GM19452 (cell line): ENCODE measurements around the gene CAMKMT.

Experiments
- ATAC-seq: cut with Tn5 transposase; IDR thresholded peaks from one replicate; pipeline ENCODE4 v1.9.1; 2021; ENCODE audit not compliant: unreplicated experiment

Gene CAMKMT

GRCh38 chr2:44361330-44362206 is at the start of gene CAMKMT, which contains the start of gene PREPL:
CAMKMT (plus strand) TSS chr2:44361947.
PREPL (minus strand) TSS chr2:44361494; CDS start chr2:44346342, 15,152 bp downstream.
- ATAC-seq = peak; percentile 81

- ATAC-seq = no peak
Observed at GRCh38 chr2:44314362-44314761, 47.4 kb upstream of the CAMKMT start.

- ATAC-seq = no peak
Observed at GRCh38 chr2:44315945-44316344, 45.8 kb upstream of the CAMKMT start.

GRCh38 chr2:44320832-44321231 is 40.9 kb upstream of the CAMKMT start:
- no peak for ATAC-seq

- no peak for ATAC-seq
Observed at GRCh38 chr2:44321360-44321759, 40.4 kb upstream of the CAMKMT start.

- no peak for ATAC-seq
Observed at GRCh38 chr2:44324971-44325426, 36.7 kb upstream of the CAMKMT start.

- no peak for ATAC-seq
Observed at GRCh38 chr2:44325897-44326296, 35.9 kb upstream of the CAMKMT start.

- no peak for ATAC-seq
Observed at GRCh38 chr2:44326548-44327264, 35.0 kb upstream of the CAMKMT start.

GRCh38 chr2:44328750-44329149 is 33.0 kb upstream of the CAMKMT start:
- no peak for ATAC-seq

- ATAC-seq = no peak
Observed at GRCh38 chr2:44329343-44329742, 32.4 kb upstream of the CAMKMT start.

- ATAC-seq = no peak
Observed at GRCh38 chr2:44330801-44331200, 30.9 kb upstream of the CAMKMT start.

GRCh38 chr2:44333994-44334393 is 27.8 kb upstream of the CAMKMT start:
- ATAC-seq = no peak

GRCh38 chr2:44335806-44336538 is 25.8 kb upstream of the CAMKMT start:
- no peak for ATAC-seq

- ATAC-seq = no peak
Observed at GRCh38 chr2:44342854-44343253, 18.9 kb upstream of the CAMKMT start.

- no peak for ATAC-seq
Observed at GRCh38 chr2:44347526-44347925, 14.2 kb upstream of the CAMKMT start.

- ATAC-seq = no peak
Observed at GRCh38 chr2:44348400-44348799, 13.3 kb upstream of the CAMKMT start.

- no peak for ATAC-seq
Observed at GRCh38 chr2:44349506-44349905, 12.2 kb upstream of the CAMKMT start.

- ATAC-seq = no peak
Observed at GRCh38 chr2:44351088-44351487, 10.7 kb upstream of the CAMKMT start.

GRCh38 chr2:44351676-44352075 is 10.1 kb upstream of the CAMKMT start:
- no peak for ATAC-seq

GRCh38 chr2:44352510-44352909 is 9.2 kb upstream of the CAMKMT start:
- no peak for ATAC-seq

GRCh38 chr2:44354761-44355160 is 7.0 kb upstream of the CAMKMT start:
- ATAC-seq = no peak
